Testis (tissue), 3 donors: ENCODE data around the gene RXRA. TPM values are rescaled to one million over a fixed set of nuclear protein-coding genes. Genes with fewer than 3 reads are reported as not detected.
A peak's percentile ranks its signal among the peaks of the same experiment; 100 is the strongest.

Source experiments
- DNase-seq: peaks from one replicate; pipeline ENCODE4 v3.0.0-alpha.2; 2019
- H3K27ac ChIP-seq, 2 donors: fragments of 200-600 bp; sonication (generic); one replicate each; pipeline ENCODE4 v1.5.1; 2019
- H3K27me3 ChIP-seq: fragments of 200-600 bp; sonication (generic); one replicate; pipeline ENCODE4 v1.5.1; 2019
- H3K36me3 ChIP-seq: fragments of 200-600 bp; sonication (generic); one replicate; pipeline ENCODE4 v1.5.1; 2017; ENCODE audit warnings: low read depth; ENCODE audit errors: missing control alignments
- H3K4me1 ChIP-seq: fragments of 200-600 bp; sonication (generic); one replicate; pipeline ENCODE4 v1.5.1; 2019
- H3K4me3 ChIP-seq, 2 donors: fragments of 200-600 bp; sonication (generic); one replicate each; pipeline ENCODE4 v1.5.1; 2017 to 2019
- H3K9me3 ChIP-seq: fragments of 200-600 bp; sonication (generic); one replicate; pipeline ENCODE4 v1.5.1; 2017
- POLR2A ChIP-seq: fragments of 450-650 bp; IDR thresholded peaks from one replicate; pipeline ENCODE4 v1.6.1; 2017; ENCODE audit warnings: antibody characterized with exemption, mild to moderate bottlenecking, moderate library complexity
- WGBS, 2 donors: methylation state at CpG; one replicate each; pipeline ENCODE4 v1.1.5; 2018; 5-methylcytosine and 5-hydroxymethylcytosine counted together
- intact Hi-C: fragments of 100-400 bp; cut with DNase I; formaldehyde crosslinking; loops from one replicate; pipeline ENCODE4 v1.15.1; 2023; ENCODE audit warnings: low total_unique reads
- polyA plus RNA-seq: library from polyadenylated mRNA; stranded (reverse); fragments of 350-450 nt; fragmentation: Illumina TruSeq; extraction: RNeasy Lipid Tissue Mini Kit (QIAGEN cat#74804); gene quantifications from one replicate; pipeline ENCODE4 v1.2.3, GENCODE V29; 2014; ENCODE audit warnings: low read depth, low replicate concordance; ENCODE audit not compliant: insufficient read depth
- total RNA-seq, 2 donors: library from RNA; depleted of rRNA; stranded (reverse); fragments of >200 nt; gene quantifications; one replicate each; pipeline ENCODE4 v1.2.3, GENCODE V29; 2016
- TF ChIP-seq, protein P1 (sequence below), 3 experiments: fragments of 450-650 bp in 2 of 3; fragments of 200-600 bp in 1 of 3; sonication (generic) in 1 of 3; IDR thresholded peaks; one replicate each; pipeline ENCODE4 v1.5.1; 2016 to 2019; ENCODE audit warnings: antibody characterized with exemption in 3 of 3, mild to moderate bottlenecking in 2 of 3, moderate library complexity in 1 of 3

Gene RXRA
- total and polyA plus RNA-seq, 3 donors from 2014 or later: 31.3 to 61.0 (median 47.3) TPM

DNA sequence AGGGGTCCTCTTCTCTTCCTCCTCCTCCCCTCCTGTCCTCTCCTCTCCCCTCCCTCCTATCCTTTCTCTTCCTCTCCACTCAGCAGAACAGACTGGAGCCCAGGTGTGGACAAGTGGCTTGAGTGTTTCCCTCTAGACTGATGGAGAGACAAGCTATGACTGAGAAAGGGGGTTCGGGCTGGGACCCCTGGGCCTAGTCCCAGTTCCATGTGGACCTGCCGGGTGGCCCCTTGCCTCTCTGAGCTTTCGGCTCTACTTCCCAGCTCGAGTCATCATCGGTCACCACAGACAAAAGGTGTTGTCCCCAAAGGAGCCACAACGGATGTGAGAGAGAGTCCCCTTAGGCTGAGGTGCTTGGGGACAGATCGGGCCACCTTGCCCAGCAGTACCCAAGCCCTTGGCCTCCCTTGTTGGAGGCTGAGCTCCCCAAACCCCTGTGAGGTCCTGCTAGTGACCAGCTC is 3.4 kb upstream of the RXRA start:
- Histone ChIP-seq H3K9me3 (no peaks in the 10 kb centered on the region), H3K4me1 (peaks cover 27% of the 10 kb centered on the region), H3K27me3 (no peaks in the 10 kb centered on the region), H3K36me3 (no peaks in the 10 kb centered on the region), H3K4me3 (no peak overlapping the region), H3K27ac (peak overlapping the region in 1 of 2 donors; percentile 64)
- 92 to 98% methylated on average over 7 of the region's 7 CpGs for WGBS, 2 donors
- no peak for DNase-seq
- intact Hi-C loops: loop anchor here (5.0 kb wide), 1 partner anchor 146 kb away; no protein-coding TSS in a partner anchor
- TF ChIP-seq POLR2A: no peak
- TF ChIP-seq, protein P1, sequence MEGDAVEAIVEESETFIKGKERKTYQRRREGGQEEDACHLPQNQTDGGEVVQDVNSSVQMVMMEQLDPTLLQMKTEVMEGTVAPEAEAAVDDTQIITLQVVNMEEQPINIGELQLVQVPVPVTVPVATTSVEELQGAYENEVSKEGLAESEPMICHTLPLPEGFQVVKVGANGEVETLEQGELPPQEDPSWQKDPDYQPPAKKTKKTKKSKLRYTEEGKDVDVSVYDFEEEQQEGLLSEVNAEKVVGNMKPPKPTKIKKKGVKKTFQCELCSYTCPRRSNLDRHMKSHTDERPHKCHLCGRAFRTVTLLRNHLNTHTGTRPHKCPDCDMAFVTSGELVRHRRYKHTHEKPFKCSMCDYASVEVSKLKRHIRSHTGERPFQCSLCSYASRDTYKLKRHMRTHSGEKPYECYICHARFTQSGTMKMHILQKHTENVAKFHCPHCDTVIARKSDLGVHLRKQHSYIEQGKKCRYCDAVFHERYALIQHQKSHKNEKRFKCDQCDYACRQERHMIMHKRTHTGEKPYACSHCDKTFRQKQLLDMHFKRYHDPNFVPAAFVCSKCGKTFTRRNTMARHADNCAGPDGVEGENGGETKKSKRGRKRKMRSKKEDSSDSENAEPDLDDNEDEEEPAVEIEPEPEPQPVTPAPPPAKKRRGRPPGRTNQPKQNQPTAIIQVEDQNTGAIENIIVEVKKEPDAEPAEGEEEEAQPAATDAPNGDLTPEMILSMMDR (IDR thresholded peaks at IDR 0.05): no peak

DNA sequence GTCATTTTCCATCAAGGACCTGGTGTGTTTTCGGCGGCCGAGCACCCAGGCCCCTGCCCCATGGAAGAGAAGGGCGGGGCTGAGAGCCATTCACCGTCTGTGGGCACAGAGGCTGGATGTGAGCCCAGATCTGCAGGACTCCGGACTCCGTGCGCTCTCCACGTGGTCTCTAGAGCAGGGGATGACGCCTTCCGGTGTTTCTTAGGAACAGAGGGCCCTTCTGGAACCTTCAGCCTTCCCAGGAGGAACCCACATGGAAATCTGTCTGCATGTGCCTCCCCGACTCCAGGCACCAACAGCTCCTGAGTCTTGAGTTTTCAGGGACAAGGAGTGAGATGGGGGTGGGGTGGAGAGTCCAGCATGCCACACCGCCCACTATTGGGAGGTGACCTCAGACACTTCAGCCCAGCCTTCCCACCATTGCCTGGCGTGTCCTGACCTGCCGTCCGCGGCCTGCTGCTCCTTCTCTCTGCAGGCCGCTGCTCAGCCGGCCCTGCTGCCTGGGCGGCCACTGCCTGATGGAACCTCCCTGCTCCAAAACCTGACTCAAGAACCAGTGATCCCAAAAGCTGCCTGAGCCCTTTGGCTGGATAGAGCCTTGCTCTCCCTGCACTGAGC is 2.4 kb upstream of the RXRA start:
- Histone ChIP-seq H3K27ac (peak overlapping the region; percentile 9 to 64), H3K4me3 (no peak overlapping the region), H3K27me3 (no peaks in the 10 kb centered on the region), H3K9me3 (no peaks in the 10 kb centered on the region), H3K4me1 (peaks cover 34% of the 10 kb centered on the region), H3K36me3 (no peaks in the 10 kb centered on the region)
- 52 to 61% methylated on average over 10 to 20 of the region's 20 CpGs for WGBS, 2 donors
- peak; percentile 67 for DNase-seq
- TF ChIP-seq, protein P1 (IDR thresholded peaks at IDR 0.05): no peak
- TF ChIP-seq POLR2A: no peak
- intact Hi-C loops: loop anchor here (5.0 kb wide), 1 partner anchor 147 kb away; no protein-coding TSS in a partner anchor

DNA sequence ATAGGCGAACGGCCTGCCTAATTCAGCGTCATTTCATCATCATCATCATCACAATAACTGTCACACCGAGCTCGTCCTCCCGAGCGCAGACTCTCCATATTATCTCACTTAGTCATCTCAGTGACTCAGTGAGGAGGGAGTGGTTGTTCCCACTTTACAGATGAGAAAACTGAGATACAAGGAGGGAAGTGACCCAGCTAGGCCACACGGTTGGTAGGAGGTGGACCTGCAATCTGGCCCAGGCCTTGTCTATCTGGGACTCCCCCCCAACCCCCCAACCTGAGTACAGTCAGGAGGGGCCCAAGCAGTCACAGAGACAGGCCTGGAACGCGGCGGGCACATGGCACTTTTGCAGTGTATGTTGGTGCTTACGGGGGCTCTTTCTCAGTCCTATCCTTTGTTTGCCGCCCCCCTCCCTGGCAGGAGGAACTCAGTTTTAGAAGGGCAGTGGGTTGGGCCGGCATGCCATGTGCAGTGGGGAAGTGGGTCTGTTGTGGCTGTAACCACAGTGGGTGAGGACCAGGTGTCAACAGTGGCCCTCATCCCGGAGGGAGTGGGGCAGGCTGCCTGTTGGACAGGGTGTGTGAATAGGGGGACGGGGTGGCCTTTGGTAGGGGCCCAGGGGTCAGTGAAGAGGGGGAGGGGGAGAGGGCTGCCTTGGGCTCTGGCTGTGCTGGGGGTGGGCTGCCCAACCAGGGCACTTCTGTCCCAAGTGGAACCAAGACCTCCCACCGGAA is 1.7 kb upstream of the RXRA start:
- WGBS, 2 donors: 80% methylated on average over 14 to 17 of the region's 17 CpGs
- Histone ChIP-seq H3K27ac (peak overlapping the region; percentile 88 to 95), H3K4me3 (peak overlapping the region in 1 of 2 donors; percentile 74), H3K4me1 (peaks cover 41% of the 10 kb centered on the region), H3K27me3 (no peaks in the 10 kb centered on the region), H3K9me3 (no peaks in the 10 kb centered on the region), H3K36me3 (no peaks in the 10 kb centered on the region)
- intact Hi-C loops: loop anchor here (5.0 kb wide), 1 partner anchor 147 kb away; no protein-coding TSS in a partner anchor
- no peak for DNase-seq
- TF ChIP-seq, protein P1 (IDR thresholded peaks at IDR 0.05): no peak
- TF ChIP-seq POLR2A: no peak

DNA sequence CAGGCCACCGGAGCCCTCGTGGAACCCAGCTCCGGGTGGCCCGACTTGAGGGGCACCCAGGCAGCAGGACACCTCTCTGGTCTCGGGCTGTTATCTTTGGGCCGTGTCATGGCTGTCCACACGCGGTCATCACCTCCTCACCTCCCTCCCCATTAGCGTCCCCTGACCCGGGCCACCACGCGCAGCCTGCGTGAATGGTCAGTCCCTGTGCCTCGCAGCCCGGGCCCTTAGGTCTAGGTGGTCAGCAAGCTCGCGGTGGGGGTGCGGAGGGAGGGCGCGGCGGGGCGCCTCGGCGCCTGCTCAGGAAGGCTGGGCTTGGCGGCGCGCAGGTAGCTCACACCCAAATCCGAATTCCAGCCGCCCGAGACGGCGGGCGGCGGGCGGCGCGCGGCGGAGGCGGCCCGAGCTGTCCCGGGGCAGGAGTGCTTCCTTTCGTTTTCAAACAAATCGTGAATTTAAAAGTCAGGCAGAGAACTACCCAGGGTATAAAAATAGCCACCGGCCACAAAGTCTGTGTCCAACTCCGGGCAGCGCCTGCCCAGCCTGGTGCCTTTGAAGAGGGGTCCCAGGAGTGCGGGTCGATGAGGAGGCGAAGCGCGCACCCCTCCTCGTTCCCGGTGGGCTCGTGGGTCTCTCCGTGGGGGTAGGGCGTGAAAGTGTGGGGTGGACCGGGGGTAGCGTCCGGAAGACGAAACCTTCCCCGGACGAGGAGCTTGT is 1.0 kb upstream of the RXRA start:
- Histone ChIP-seq H3K9me3 (no peaks in the 10 kb centered on the region), H3K4me1 (peaks cover 48% of the 10 kb centered on the region), H3K36me3 (no peaks in the 10 kb centered on the region), H3K4me3 (peak overlapping the region; percentile 60 to 74), H3K27me3 (no peaks in the 10 kb centered on the region), H3K27ac (peak overlapping the region; percentile 88 to 95)
- 0 to 7% methylated on average over 17 to 53 of the region's 63 CpGs for WGBS, 2 donors
- peak; percentile 58 for DNase-seq
- intact Hi-C loops: no loop called here
- TF ChIP-seq, protein P1 (IDR thresholded peaks at IDR 0.05): no peak
- no peak for TF ChIP-seq POLR2A
